IPS-NIHi7 (cell line): Measurements from ENCODE around the gene DNAJA3.

Experiments
- DNase-seq: peaks from one replicate; pipeline ENCODE4 v3.0.0; 2012; ENCODE audit warnings: mixed read lengths; ENCODE audit errors: extremely low spot score

DNAJA3 gene

GRCh38 chr16:4404967-4405696, 20.5 kb upstream of the DNAJA3 start:
- no peak for DNase-seq

GRCh38 chr16:4407543-4408322, 17.9 kb upstream of the DNAJA3 start:
- DNase-seq: no peak

GRCh38 chr16:4408323-4408690, 17.4 kb upstream of the DNAJA3 start:
- no peak for DNase-seq

GRCh38 chr16:4409081-4409932, 16.4 kb upstream of the DNAJA3 start:
- no peak for DNase-seq

GRCh38 chr16:4410335-4411075, 15.2 kb upstream of the DNAJA3 start:
- no peak for DNase-seq

GRCh38 chr16:4411684-4412083, 14.0 kb upstream of the DNAJA3 start:
- DNase-seq: no peak

GRCh38 chr16:4412159-4412558, 13.5 kb upstream of the DNAJA3 start:
- no peak for DNase-seq

GRCh38 chr16:4412854-4413253, 12.8 kb upstream of the DNAJA3 start:
- DNase-seq: no peak

- DNase-seq: no peak
These were observed 11.3 kb upstream of the DNAJA3 start for GRCh38 chr16:4414187-4414917.

- DNase-seq: peak; percentile 42
These were observed 10.0 kb upstream of the DNAJA3 start for GRCh38 chr16:4415538-4416199.

- peak; percentile 96 for DNase-seq
These were observed 9.3 kb upstream of the DNAJA3 start, which contains the start of gene CORO7 for GRCh38 chr16:4416200-4417032. TSS of gene CORO7 (minus strand) at chr16:4416596. CDS start at chr16:4416518, 78 bp downstream.

- no peak for DNase-seq
These were observed 6.2 kb upstream of the DNAJA3 start for GRCh38 chr16:4419402-4419959.

- DNase-seq: no peak
These were observed 5.1 kb upstream of the DNAJA3 start for GRCh38 chr16:4420505-4421105.

- peak; percentile 38 for DNase-seq
These were observed 485 bp downstream of the DNAJA3 start for GRCh38 chr16:4426021-4426684.

- DNase-seq: no peak
These were observed 1.2 kb downstream of the DNAJA3 start for GRCh38 chr16:4426722-4427372.

- no peak for DNase-seq
These were observed 2.8 kb downstream of the DNAJA3 start for GRCh38 chr16:4428500-4428899.

- DNase-seq: no peak
These were observed 5.4 kb downstream of the DNAJA3 start for GRCh38 chr16:4431023-4431422.

- no peak for DNase-seq
These were observed 7.6 kb downstream of the DNAJA3 start for GRCh38 chr16:4433228-4433627.
